Measurements from ENCODE around the gene POU2AF3. TPM values are rescaled to one million over a fixed set of nuclear protein-coding genes. Genes with fewer than 3 reads are reported as not detected.

POU2AF3 gene
- total RNA-seq, 1 experiment from 2014 or later, result 8.6 TPM

DNA sequence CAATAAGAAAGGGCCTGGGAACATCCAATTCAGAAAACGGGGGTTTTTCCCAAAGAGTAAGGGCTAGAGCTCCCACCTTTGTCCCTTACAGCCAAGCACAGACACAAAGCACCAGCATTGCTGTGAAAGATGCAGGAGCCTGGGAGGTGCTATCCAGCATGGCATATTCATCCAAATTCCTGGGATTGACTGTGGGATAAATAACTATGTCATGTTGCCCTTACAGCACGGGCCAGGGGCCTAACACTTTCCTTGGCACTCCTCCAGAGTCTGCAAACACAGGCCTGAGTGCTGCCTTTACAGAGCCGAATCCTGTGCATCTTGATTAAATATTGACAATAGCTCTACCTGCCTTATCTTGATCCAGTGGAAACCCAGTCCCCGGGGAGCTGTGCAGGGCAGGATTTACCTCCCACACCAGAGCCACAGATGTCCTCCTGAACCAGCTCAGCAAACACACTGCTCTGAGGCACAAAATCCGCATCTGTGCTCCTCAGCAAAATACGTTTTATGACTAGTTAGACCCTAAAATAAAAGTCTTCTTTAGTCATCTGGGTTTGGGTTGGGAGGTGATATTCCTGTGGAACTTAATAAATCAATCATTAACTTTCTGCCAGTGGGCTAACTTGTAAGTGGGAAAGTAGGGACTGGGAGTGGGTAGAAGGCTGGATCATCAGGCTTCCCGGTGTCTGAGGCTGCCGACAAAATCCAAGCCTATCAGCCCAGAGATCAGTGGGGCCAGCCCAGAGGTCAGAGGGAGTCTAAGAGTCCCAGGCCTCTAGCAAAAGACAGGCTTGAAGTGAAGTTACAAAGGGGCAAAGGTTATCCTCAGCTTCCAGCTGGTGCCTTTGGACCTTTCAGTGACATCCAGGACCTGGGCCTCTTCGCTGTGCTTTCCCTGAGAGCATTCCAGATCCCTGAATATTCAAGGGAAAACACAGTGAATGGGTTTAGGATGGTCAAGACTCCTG, 36.5 kb downstream of the POU2AF3 start:
- H3K27me3 ChIP-seq (replicated peaks; ENCODE audit: control insufficient read depth, insufficient read depth, low read length), result no peaks in the 10 kb centered on the region
- peaks cover 58% of the 10 kb centered on the region for H3K4me1 ChIP-seq
- no peaks in the 10 kb centered on the region for H3K27me3 Mint-ChIP-seq (ENCODE audit: insufficient read depth, unreplicated experiment)
- no peak overlapping the region for H3K4me3 ChIP-seq (ENCODE audit: low read depth, low read length)
- ChIA-PET POLR2A (interaction anchor here (0.6 to 1.4 kb wide), 5 partner anchors 8 to 31 kb away, joined by 3 to 12 read pairs (median 3); no protein-coding TSS in a partner anchor), CTCF (interaction anchor here (0.9 to 3.7 kb wide), 10 partner anchors 10 to 112 kb away, joined by 3 to 31 read pairs (median 5); no protein-coding TSS in a partner anchor)
- no peaks in the 10 kb centered on the region for H3K36me3 ChIP-seq (ENCODE audit: control insufficient read depth, insufficient read depth, low read length)
- no TSS peak for BruUV-seq (replicated peaks)
- intact Hi-C loops (cut with micrococcal nuclease; ENCODE audit: unreplicated experiment), result loop anchor here (1.0 kb wide), 8 partner anchors 14 to 88 kb away; no protein-coding TSS in a partner anchor
- peak overlapping the region; percentile 39 for H3K4me3 Mint-ChIP-seq (ENCODE audit: unreplicated experiment)
- peaks cover 8% of the 10 kb centered on the region for H3K9me3 Mint-ChIP-seq (ENCODE audit: unreplicated experiment)
- TF ChIP-seq, protein P1, sequence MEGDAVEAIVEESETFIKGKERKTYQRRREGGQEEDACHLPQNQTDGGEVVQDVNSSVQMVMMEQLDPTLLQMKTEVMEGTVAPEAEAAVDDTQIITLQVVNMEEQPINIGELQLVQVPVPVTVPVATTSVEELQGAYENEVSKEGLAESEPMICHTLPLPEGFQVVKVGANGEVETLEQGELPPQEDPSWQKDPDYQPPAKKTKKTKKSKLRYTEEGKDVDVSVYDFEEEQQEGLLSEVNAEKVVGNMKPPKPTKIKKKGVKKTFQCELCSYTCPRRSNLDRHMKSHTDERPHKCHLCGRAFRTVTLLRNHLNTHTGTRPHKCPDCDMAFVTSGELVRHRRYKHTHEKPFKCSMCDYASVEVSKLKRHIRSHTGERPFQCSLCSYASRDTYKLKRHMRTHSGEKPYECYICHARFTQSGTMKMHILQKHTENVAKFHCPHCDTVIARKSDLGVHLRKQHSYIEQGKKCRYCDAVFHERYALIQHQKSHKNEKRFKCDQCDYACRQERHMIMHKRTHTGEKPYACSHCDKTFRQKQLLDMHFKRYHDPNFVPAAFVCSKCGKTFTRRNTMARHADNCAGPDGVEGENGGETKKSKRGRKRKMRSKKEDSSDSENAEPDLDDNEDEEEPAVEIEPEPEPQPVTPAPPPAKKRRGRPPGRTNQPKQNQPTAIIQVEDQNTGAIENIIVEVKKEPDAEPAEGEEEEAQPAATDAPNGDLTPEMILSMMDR (IDR thresholded peaks at IDR 0.05; ENCODE audit: insufficient read depth in 1 of 2, low read depth in 1 of 2, low read length in 1 of 2, severe bottlenecking in 1 of 2, unreplicated experiment in 1 of 2), result no peak
- H3K27ac Mint-ChIP-seq (ENCODE audit: unreplicated experiment), result peak overlapping the region; percentile 86
- H3K4me1 Mint-ChIP-seq (ENCODE audit: low read depth, unreplicated experiment), result peaks cover 57% of the 10 kb centered on the region
- DNase-seq, result peak; percentile 95 to 98
- H3K9me3 ChIP-seq, result no peaks in the 10 kb centered on the region
- peaks cover 8% of the 10 kb centered on the region for H3K36me3 Mint-ChIP-seq (ENCODE audit: insufficient read depth, unreplicated experiment)

DNA sequence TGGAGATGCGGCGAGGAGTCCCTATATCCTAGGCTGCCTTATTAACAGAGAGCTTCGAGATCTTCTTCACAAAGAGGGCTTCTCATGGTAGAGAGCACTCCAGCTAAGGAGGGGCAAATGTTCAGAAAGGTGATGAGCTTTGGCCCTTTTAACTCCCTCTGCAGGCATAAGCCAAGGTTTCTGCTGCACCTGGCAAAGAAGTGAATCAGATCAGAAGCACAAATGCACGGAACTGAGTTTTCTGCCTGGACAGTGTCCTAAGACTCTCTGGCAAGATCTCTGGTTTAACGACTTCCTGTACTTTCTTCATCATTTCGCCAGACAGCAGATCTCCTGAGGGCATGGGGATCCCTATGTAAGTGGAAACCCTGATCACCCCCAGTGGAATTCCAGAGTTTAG, 37.2 kb downstream of the POU2AF3 start:
- peaks cover 58% of the 10 kb centered on the region for H3K4me1 ChIP-seq

More for the DNA sequence above, 37.2 kb downstream of the POU2AF3 start:
- Histone ChIP-seq H3K27me3 (replicated peaks; ENCODE audit: control insufficient read depth, insufficient read depth, low read length) (no peaks in the 10 kb centered on the region), H3K4me3 (ENCODE audit: low read depth, low read length) (no peak overlapping the region), H3K36me3 (ENCODE audit: control insufficient read depth, insufficient read depth, low read length) (no peaks in the 10 kb centered on the region), H3K9me3 (no peaks in the 10 kb centered on the region)
- peaks cover 57% of the 10 kb centered on the region for H3K4me1 Mint-ChIP-seq (ENCODE audit: low read depth, unreplicated experiment)
- intact Hi-C loops (cut with micrococcal nuclease; ENCODE audit: unreplicated experiment), result loop anchor here (1.0 kb wide), 4 partner anchors 25 to 52 kb away; no protein-coding TSS in a partner anchor
- peaks cover 8% of the 10 kb centered on the region for H3K36me3 Mint-ChIP-seq (ENCODE audit: insufficient read depth, unreplicated experiment)
- TF ChIP-seq, protein P1 (IDR thresholded peaks at IDR 0.05; ENCODE audit: insufficient read depth in 1 of 2, low read depth in 1 of 2, low read length in 1 of 2, severe bottlenecking in 1 of 2, unreplicated experiment in 1 of 2), result no peak
- peak overlapping the region; percentile 39 for H3K4me3 Mint-ChIP-seq (ENCODE audit: unreplicated experiment)
- peaks cover 11% of the 10 kb centered on the region for H3K9me3 Mint-ChIP-seq (ENCODE audit: unreplicated experiment)
- BruUV-seq (replicated peaks), result TSS peak; percentile 72
- no peaks in the 10 kb centered on the region for H3K27me3 Mint-ChIP-seq (ENCODE audit: insufficient read depth, unreplicated experiment)
- CTCF ChIA-PET, result interaction anchor here (0.9 to 3.7 kb wide), 6 partner anchors 20 to 111 kb away, joined by 3 to 31 read pairs (median 6); no protein-coding TSS in a partner anchor
- peak overlapping the region; percentile 86 for H3K27ac Mint-ChIP-seq (ENCODE audit: unreplicated experiment)
- DNase-seq, result peak in 1 of 2 experiments; percentile 53
- POLR2A ChIA-PET, result interaction anchor here (0.7 to 1.4 kb wide), 2 partner anchors 15 to 25 kb away, joined by 3 to 12 read pairs; no protein-coding TSS in a partner anchor

Data from Caco-2 (cell line).